MM.1S (cell line): ENCODE measurements around the gene STK32C.
"Not testable (repeated sequence)": the region's sequence is repeated elsewhere in the genome, so short reads cannot be mapped to it uniquely, and the experiment has no call there.

Experiments
- DNase-seq: peaks from one replicate; pipeline ENCODE4 v3.0.0-alpha.2; 2015
- H2AFZ ChIP-seq: fragments of 300-600 bp; sonication (generic); 2 replicates; pipeline ENCODE4 v1.6.0; 2016; ENCODE audit warnings: antibody characterized with exemption, low read length
- H3F3A ChIP-seq: fragments of 300-600 bp; sonication (generic); 2 replicates; pipeline ENCODE4 v1.6.1; 2016; ENCODE audit warnings: mild to moderate bottlenecking, antibody characterized with exemption, low read length, moderate library complexity, mixed read lengths; ENCODE audit not compliant: insufficient read depth
- H3K27ac ChIP-seq: fragments of 300-600 bp; sonication (generic); 2 replicates; pipeline ENCODE4 v1.5.1; 2016; ENCODE audit warnings: mild to moderate bottlenecking, low read length
- H3K27me3 ChIP-seq: fragments of 300-600 bp; sonication (generic); replicated peaks from 2 replicates; pipeline ENCODE4 v1.6.0; 2016; ENCODE audit warnings: low read length; ENCODE audit not compliant: insufficient read depth
- H3K36me3 ChIP-seq: fragments of 300-600 bp; sonication (generic); replicated peaks from 2 replicates; pipeline ENCODE4 v1.6.1; 2016; ENCODE audit warnings: mild to moderate bottlenecking, low read length, mixed read lengths; ENCODE audit not compliant: insufficient read depth
- H3K4me1 ChIP-seq: fragments of 300-600 bp; sonication (generic); 2 replicates; pipeline ENCODE4 v1.6.1; 2016; ENCODE audit warnings: low read length, mixed read lengths
- H3K4me2 ChIP-seq: fragments of 300-600 bp; sonication (generic); 2 replicates; pipeline ENCODE4 v1.6.0; 2016; ENCODE audit warnings: low read depth, low read length
- H3K4me3 ChIP-seq: fragments of 300-600 bp; sonication (generic); 2 replicates; pipeline ENCODE4 v1.5.1; 2016; ENCODE audit warnings: low read length, mixed read lengths
- H3K79me2 ChIP-seq: fragments of 300-600 bp; sonication (generic); 2 replicates; pipeline ENCODE4 v1.6.1; 2016; ENCODE audit warnings: mixed run types, low read length, mixed read lengths
- H3K9ac ChIP-seq: fragments of 300-600 bp; sonication (generic); 2 replicates; pipeline ENCODE4 v1.6.1; 2016; ENCODE audit warnings: low read length, mixed read lengths
- H3K9me2 ChIP-seq: fragments of 300-600 bp; sonication (generic); replicated peaks from 2 replicates; pipeline ENCODE4 v1.6.1; 2016; ENCODE audit warnings: mild to moderate bottlenecking, low read length, mixed read lengths; ENCODE audit not compliant: insufficient read depth
- H3K9me3 ChIP-seq: fragments of 300-600 bp; sonication (generic); replicated peaks from 2 replicates; pipeline ENCODE4 v1.6.1; 2016; ENCODE audit warnings: mild to moderate bottlenecking, low read length, mixed read lengths; ENCODE audit not compliant: insufficient read depth
- H4K20me1 ChIP-seq: fragments of 300-600 bp; sonication (generic); 2 replicates; pipeline ENCODE4 v1.6.1; 2016; ENCODE audit warnings: mild to moderate bottlenecking, low read length, moderate library complexity, mixed read lengths; ENCODE audit not compliant: insufficient read depth
- CTCF ChIP-seq: fragments of 300-600 bp; sonication (generic); IDR thresholded peaks from 2 replicates; pipeline ENCODE4 v1.5.1; 2016; ENCODE audit warnings: antibody characterized with exemption, low read length, mixed read lengths
- EZH2 ChIP-seq: fragments of 300-600 bp; sonication (generic); optimal IDR thresholded peaks from 2 replicates; pipeline ENCODE3; 2017; ENCODE audit warnings: low read depth, mild to moderate bottlenecking, antibody characterized with exemption, low read length, mixed read lengths
- EZH2phosphoT487 ChIP-seq: fragments of 300-600 bp; sonication (generic); IDR thresholded peaks from 2 replicates; pipeline ENCODE4 v1.6.1; 2018; ENCODE audit warnings: antibody characterized with exemption, low read length

The STK32C gene

DNA sequence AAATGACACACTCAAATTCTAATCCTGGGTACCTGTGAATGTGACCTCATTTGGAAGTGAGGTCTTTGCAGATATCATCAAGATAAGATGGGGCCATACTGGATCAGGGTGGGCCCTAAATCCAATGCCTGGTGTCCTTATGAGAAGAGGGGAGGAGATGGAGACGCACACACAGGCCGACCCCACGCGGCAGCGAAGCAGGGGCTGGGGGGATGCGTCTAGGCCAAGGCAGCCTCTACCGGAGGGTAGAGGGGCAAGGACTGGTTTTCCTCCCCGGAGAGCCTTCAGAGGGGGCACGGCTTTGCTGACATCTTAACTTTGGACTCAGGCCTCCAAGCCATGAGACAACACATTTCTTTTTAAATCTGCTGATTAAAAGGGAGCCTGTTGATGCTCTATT, 87.7 kb downstream of the STK32C start:
- H3K9me2 ChIP-seq, result no peaks in the 10 kb centered on the region
- H3K27ac ChIP-seq, result no peak overlapping the region
- no peaks in the 10 kb centered on the region for H3K9me3 ChIP-seq
- H3K9ac ChIP-seq, result no peak overlapping the region
- no peaks in the 10 kb centered on the region for H3K4me1 ChIP-seq
- no peak overlapping the region for H3K4me2 ChIP-seq
- TF ChIP-seq CTCF (no peak), EZH2phosphoT487 (no peak), EZH2 (no peak)
- H3K79me2 ChIP-seq, result no peaks in the 10 kb centered on the region
- no peak for DNase-seq
- no peaks in the 10 kb centered on the region for H4K20me1 ChIP-seq
- no peaks in the 10 kb centered on the region for H3F3A ChIP-seq
- H3K4me3 ChIP-seq, result no peak overlapping the region
- H2AFZ ChIP-seq, result no peak overlapping the region
- H3K27me3 ChIP-seq, result no peaks in the 10 kb centered on the region
- no peaks in the 10 kb centered on the region for H3K36me3 ChIP-seq

GRCh38 chr10:132219486-132219885, 88.3 kb downstream of the STK32C start:
- H3K9ac ChIP-seq, result no peak overlapping the region
- TF ChIP-seq EZH2, result no peak
- no peak for TF ChIP-seq EZH2phosphoT487
- TF ChIP-seq CTCF, result no peak

DNA sequence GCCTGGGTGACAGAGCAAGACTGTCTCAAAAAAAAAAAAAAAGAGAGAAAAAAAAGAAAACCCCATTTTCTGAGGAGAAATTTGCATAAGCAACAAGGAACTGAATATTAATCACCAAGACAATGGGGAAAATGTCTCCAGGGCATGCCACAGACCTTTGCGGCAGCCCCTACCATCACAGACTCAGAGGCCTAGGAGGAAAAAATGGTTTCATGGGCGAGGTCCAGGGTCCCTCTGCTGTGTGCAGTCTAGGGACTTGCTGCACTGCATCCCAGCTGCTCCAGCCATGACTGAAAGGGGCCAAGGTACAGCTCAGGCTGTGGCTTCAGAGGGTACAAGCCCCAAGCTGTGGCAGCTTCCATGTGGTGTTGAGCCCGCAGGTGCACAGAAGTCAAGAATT, 91.3 kb downstream of the STK32C start:
- H3K4me3 ChIP-seq, H3K27ac ChIP-seq, H3K4me2 ChIP-seq, H3K36me3 ChIP-seq, H4K20me1 ChIP-seq, H3K79me2 ChIP-seq, H3K9me2 ChIP-seq, H3K9ac ChIP-seq, H3K9me3 ChIP-seq, H2AFZ ChIP-seq, H3K4me1 ChIP-seq, H3F3A ChIP-seq, DNase-seq, H3K27me3 ChIP-seq: not testable (repeated sequence)

More at GRCh38 chr10:132219486-132219885, 88.3 kb downstream of the STK32C start:
- Histone ChIP-seq H3F3A (no peaks in the 10 kb centered on the region), H3K9me3 (no peaks in the 10 kb centered on the region), H3K4me1 (no peaks in the 10 kb centered on the region), H3K4me3 (no peak overlapping the region), H3K9me2 (no peaks in the 10 kb centered on the region), H3K79me2 (no peaks in the 10 kb centered on the region), H3K4me2 (no peak overlapping the region), H4K20me1 (no peaks in the 10 kb centered on the region), H3K27ac (no peak overlapping the region), H3K27me3 (no peaks in the 10 kb centered on the region), H2AFZ (no peak overlapping the region), H3K36me3 (no peaks in the 10 kb centered on the region)
- DNase-seq, result no peak

- H2AFZ ChIP-seq, result no peak overlapping the region
- no peak for TF ChIP-seq EZH2phosphoT487
- TF ChIP-seq EZH2, result no peak
- no peak for TF ChIP-seq CTCF
- H3K4me1 ChIP-seq, result no peaks in the 10 kb centered on the region
- no peaks in the 10 kb centered on the region for H3F3A ChIP-seq
- H3K4me3 ChIP-seq, result no peak overlapping the region
- no peaks in the 10 kb centered on the region for H3K9me2 ChIP-seq
- no peak for DNase-seq
- no peaks in the 10 kb centered on the region for H3K79me2 ChIP-seq
- H4K20me1 ChIP-seq, result no peaks in the 10 kb centered on the region
- H3K27me3 ChIP-seq, result no peaks in the 10 kb centered on the region
- no peaks in the 10 kb centered on the region for H3K36me3 ChIP-seq
- H3K9ac ChIP-seq, result no peak overlapping the region
- H3K27ac ChIP-seq, result no peak overlapping the region
- no peak overlapping the region for H3K4me2 ChIP-seq
- H3K9me3 ChIP-seq, result no peaks in the 10 kb centered on the region
These were observed 93.8 kb downstream of the STK32C start for GRCh38 chr10:132213917-132214316.
